ENCODE data around the gene ETFBKMT.
"Not testable (repeated sequence)": the region's sequence is repeated elsewhere in the genome, so short reads cannot be mapped to it uniquely, and the experiment has no call there.

Gene ETFBKMT

GRCh38 chr12:31685801-31686200, 26.3 kb downstream of the ETFBKMT start:
- peaks cover 6% of the 10 kb centered on the region for H3K36me3 ChIP-seq (ENCODE audit: control insufficient read depth, insufficient read depth, low read length)
- no peak overlapping the region for H3K27ac ChIP-seq (ENCODE audit: insufficient read depth, low read length, poor library complexity, severe bottlenecking)
- no peaks in the 10 kb centered on the region for H3K9me3 ChIP-seq (ENCODE audit: control insufficient read depth, low read length)
- no peak for DNase-seq
- no peaks in the 10 kb centered on the region for H3K27me3 ChIP-seq (replicated peaks; ENCODE audit: control insufficient read depth, insufficient read depth, low read length, poor library complexity, severe bottlenecking)
- H3K4me3 ChIP-seq (ENCODE audit: insufficient read depth, low read depth, low read length, poor library complexity, severe bottlenecking): no peak overlapping the region
- peaks cover 9% of the 10 kb centered on the region for H3K4me1 ChIP-seq (ENCODE audit: control insufficient read depth, insufficient read depth, low read length, poor library complexity, severe bottlenecking)

GRCh38 chr12:31687101-31687527, 27.6 kb downstream of the ETFBKMT start:
- peaks cover 5% of the 10 kb centered on the region for H3K4me1 ChIP-seq (ENCODE audit: control insufficient read depth, insufficient read depth, low read length, poor library complexity, severe bottlenecking)
- no peak overlapping the region for H3K4me3 ChIP-seq (ENCODE audit: insufficient read depth, low read depth, low read length, poor library complexity, severe bottlenecking)
- H3K27me3 ChIP-seq (replicated peaks; ENCODE audit: control insufficient read depth, insufficient read depth, low read length, poor library complexity, severe bottlenecking): no peaks in the 10 kb centered on the region
- H3K36me3 ChIP-seq (ENCODE audit: control insufficient read depth, insufficient read depth, low read length): peaks cover 6% of the 10 kb centered on the region
- no peak overlapping the region for H3K27ac ChIP-seq (ENCODE audit: insufficient read depth, low read length, poor library complexity, severe bottlenecking)
- no peak for DNase-seq
- H3K9me3 ChIP-seq (ENCODE audit: control insufficient read depth, low read length): no peaks in the 10 kb centered on the region

- not testable (repeated sequence) for H3K27ac ChIP-seq (ENCODE audit: insufficient read depth, low read length, poor library complexity, severe bottlenecking); H3K4me1 ChIP-seq (ENCODE audit: control insufficient read depth, insufficient read depth, low read length, poor library complexity, severe bottlenecking); H3K27me3 ChIP-seq (replicated peaks; ENCODE audit: control insufficient read depth, insufficient read depth, low read length, poor library complexity, severe bottlenecking); H3K4me3 ChIP-seq (ENCODE audit: insufficient read depth, low read depth, low read length, poor library complexity, severe bottlenecking); H3K36me3 ChIP-seq (ENCODE audit: control insufficient read depth, insufficient read depth, low read length); DNase-seq; H3K9me3 ChIP-seq (ENCODE audit: control insufficient read depth, low read length)
Measured at GRCh38 chr12:31689921-31690320, 30.4 kb downstream of the ETFBKMT start.

GRCh38 chr12:31702047-31702446, 42.6 kb downstream of the ETFBKMT start:
- no peaks in the 10 kb centered on the region for H3K4me1 ChIP-seq (ENCODE audit: control insufficient read depth, insufficient read depth, low read length, poor library complexity, severe bottlenecking)
- no peaks in the 10 kb centered on the region for H3K36me3 ChIP-seq (ENCODE audit: control insufficient read depth, insufficient read depth, low read length)
- H3K27me3 ChIP-seq (replicated peaks; ENCODE audit: control insufficient read depth, insufficient read depth, low read length, poor library complexity, severe bottlenecking): no peaks in the 10 kb centered on the region
- no peak overlapping the region for H3K4me3 ChIP-seq (ENCODE audit: insufficient read depth, low read depth, low read length, poor library complexity, severe bottlenecking)
- no peak for DNase-seq
- H3K9me3 ChIP-seq (ENCODE audit: control insufficient read depth, low read length): no peaks in the 10 kb centered on the region
- no peak overlapping the region for H3K27ac ChIP-seq (ENCODE audit: insufficient read depth, low read length, poor library complexity, severe bottlenecking)

GRCh38 chr12:31705621-31706020, 46.1 kb downstream of the ETFBKMT start:
- DNase-seq: no peak
- Histone ChIP-seq H3K36me3 (ENCODE audit: control insufficient read depth, insufficient read depth, low read length) (peaks cover 4% of the 10 kb centered on the region), H3K9me3 (ENCODE audit: control insufficient read depth, low read length) (peaks cover 7% of the 10 kb centered on the region), H3K27ac (ENCODE audit: insufficient read depth, low read length, poor library complexity, severe bottlenecking) (no peak overlapping the region), H3K4me1 (ENCODE audit: control insufficient read depth, insufficient read depth, low read length, poor library complexity, severe bottlenecking) (no peaks in the 10 kb centered on the region), H3K4me3 (ENCODE audit: insufficient read depth, low read depth, low read length, poor library complexity, severe bottlenecking) (no peak overlapping the region), H3K27me3 (replicated peaks; ENCODE audit: control insufficient read depth, insufficient read depth, low read length, poor library complexity, severe bottlenecking) (no peaks in the 10 kb centered on the region)

- DNase-seq; H3K4me3 ChIP-seq (ENCODE audit: insufficient read depth, low read depth, low read length, poor library complexity, severe bottlenecking); H3K27me3 ChIP-seq (replicated peaks; ENCODE audit: control insufficient read depth, insufficient read depth, low read length, poor library complexity, severe bottlenecking); H3K27ac ChIP-seq (ENCODE audit: insufficient read depth, low read length, poor library complexity, severe bottlenecking); H3K9me3 ChIP-seq (ENCODE audit: control insufficient read depth, low read length); H3K4me1 ChIP-seq (ENCODE audit: control insufficient read depth, insufficient read depth, low read length, poor library complexity, severe bottlenecking); H3K36me3 ChIP-seq (ENCODE audit: control insufficient read depth, insufficient read depth, low read length): not testable (repeated sequence)
Measured at GRCh38 chr12:31708118-31708517, 48.6 kb downstream of the ETFBKMT start.

- DNase-seq: no peak
- H3K27ac ChIP-seq (ENCODE audit: insufficient read depth, low read length, poor library complexity, severe bottlenecking): no peak overlapping the region
Measured at GRCh38 chr12:31710021-31710818, 50.7 kb downstream of the ETFBKMT start.

GRCh38 chr12:31712877-31713276, 53.4 kb downstream of the ETFBKMT start:
- peaks cover 3% of the 10 kb centered on the region for H3K9me3 ChIP-seq (ENCODE audit: control insufficient read depth, low read length)
- DNase-seq: no peak
- H3K36me3 ChIP-seq (ENCODE audit: control insufficient read depth, insufficient read depth, low read length): no peaks in the 10 kb centered on the region
- H3K4me1 ChIP-seq (ENCODE audit: control insufficient read depth, insufficient read depth, low read length, poor library complexity, severe bottlenecking): no peaks in the 10 kb centered on the region
- H3K4me3 ChIP-seq (ENCODE audit: insufficient read depth, low read depth, low read length, poor library complexity, severe bottlenecking): no peak overlapping the region
- H3K27ac ChIP-seq (ENCODE audit: insufficient read depth, low read length, poor library complexity, severe bottlenecking): no peak overlapping the region
- no peaks in the 10 kb centered on the region for H3K27me3 ChIP-seq (replicated peaks; ENCODE audit: control insufficient read depth, insufficient read depth, low read length, poor library complexity, severe bottlenecking)

More at GRCh38 chr12:31710021-31710818, 50.7 kb downstream of the ETFBKMT start:
- Histone ChIP-seq H3K9me3 (ENCODE audit: control insufficient read depth, low read length) (peaks cover 10% of the 10 kb centered on the region), H3K36me3 (ENCODE audit: control insufficient read depth, insufficient read depth, low read length) (peaks cover 4% of the 10 kb centered on the region), H3K4me3 (ENCODE audit: insufficient read depth, low read depth, low read length, poor library complexity, severe bottlenecking) (no peak overlapping the region), H3K27me3 (replicated peaks; ENCODE audit: control insufficient read depth, insufficient read depth, low read length, poor library complexity, severe bottlenecking) (no peaks in the 10 kb centered on the region), H3K4me1 (ENCODE audit: control insufficient read depth, insufficient read depth, low read length, poor library complexity, severe bottlenecking) (no peaks in the 10 kb centered on the region)

- Histone ChIP-seq H3K4me3 (ENCODE audit: insufficient read depth, low read depth, low read length, poor library complexity, severe bottlenecking) (no peak overlapping the region), H3K36me3 (ENCODE audit: control insufficient read depth, insufficient read depth, low read length) (peaks cover 5% of the 10 kb centered on the region), H3K9me3 (ENCODE audit: control insufficient read depth, low read length) (peaks cover 3% of the 10 kb centered on the region), H3K4me1 (ENCODE audit: control insufficient read depth, insufficient read depth, low read length, poor library complexity, severe bottlenecking) (no peaks in the 10 kb centered on the region), H3K27ac (ENCODE audit: insufficient read depth, low read length, poor library complexity, severe bottlenecking) (no peak overlapping the region), H3K27me3 (replicated peaks; ENCODE audit: control insufficient read depth, insufficient read depth, low read length, poor library complexity, severe bottlenecking) (no peaks in the 10 kb centered on the region)
- DNase-seq: no peak
Measured at GRCh38 chr12:31714406-31715271, 55.2 kb downstream of the ETFBKMT start.

- no peaks in the 10 kb centered on the region for H3K27me3 ChIP-seq (replicated peaks; ENCODE audit: control insufficient read depth, insufficient read depth, low read length, poor library complexity, severe bottlenecking)
- no peak for DNase-seq
- H3K4me3 ChIP-seq (ENCODE audit: insufficient read depth, low read depth, low read length, poor library complexity, severe bottlenecking): no peak overlapping the region
- peaks cover 5% of the 10 kb centered on the region for H3K36me3 ChIP-seq (ENCODE audit: control insufficient read depth, insufficient read depth, low read length)
- peaks cover 3% of the 10 kb centered on the region for H3K9me3 ChIP-seq (ENCODE audit: control insufficient read depth, low read length)
- H3K4me1 ChIP-seq (ENCODE audit: control insufficient read depth, insufficient read depth, low read length, poor library complexity, severe bottlenecking): no peaks in the 10 kb centered on the region
- H3K27ac ChIP-seq (ENCODE audit: insufficient read depth, low read length, poor library complexity, severe bottlenecking): no peak overlapping the region
Measured at GRCh38 chr12:31715283-31715825, 55.9 kb downstream of the ETFBKMT start.

Measured in effector memory CD4-positive, alpha-beta T cell (primary cell).